GM12878 (cell line): ENCODE measurements around the gene CDK13. TPM values are rescaled to one million over a fixed set of nuclear protein-coding genes. Genes with fewer than 3 reads are reported as not detected.

ENCODE experiments used
- ATAC-seq: fragments of 200-7000 bp; cut with Tn5 transposase; 3 replicates; pipeline ENCODE4 v1.9.1; 2020; ENCODE audit warnings: mild to moderate bottlenecking, moderate library complexity
- BruUV-seq: library from RNA; stranded (reverse); fragments of 400-500 nt; replicated peaks from 2 replicates; lab custom pipeline; 2021; lab: Mats Ljungman, UMichigan
- CTCF ChIA-PET: fragments of 300-600 bp; sonication (Branson Sonifier 250); formaldehyde crosslinking; extraction: SDS; loops from one replicate; lab custom pipeline; 2021; ENCODE audit warnings: inconsistent platforms; lab: Yijun Ruan, JAX
- POLR2A ChIA-PET: fragments of 350-600 bp; formaldehyde crosslinking; extraction: SDS; loops from one replicate; lab custom pipeline; 2021; ENCODE audit warnings: inconsistent platforms; lab: Charles Lee
- RAD21 ChIA-PET: fragments of 300-600 bp; sonication (Branson Sonifier 250); formaldehyde crosslinking; loops from one replicate; lab custom pipeline; 2023; ENCODE audit warnings: antibody characterized with exemption; ENCODE audit not compliant: unreplicated experiment; lab: Charles Lee
- SMC1A ChIA-PET: fragments of 300-600 bp; sonication (Branson Sonifier 250); formaldehyde crosslinking; loops from one replicate; lab custom pipeline; 2023; ENCODE audit not compliant: unreplicated experiment, uncharacterized antibody; lab: Charles Lee
- DNase-seq: peaks from one replicate; pipeline ENCODE4 v3.0.0-alpha.2; 2011; ENCODE audit warnings: low read depth, low spot score
- FAIRE-seq: peaks from 3 replicates; lab custom pipeline; 2011; peaks lifted over from hg19 to GRCh38; lab: Jason Lieb, UNC
- H2AFZ ChIP-seq: 2 replicates; pipeline ENCODE4 v1.6.0; 2011; ENCODE audit warnings: low read depth, low read length, control low read depth; ENCODE audit not compliant: control insufficient read depth
- H3K27ac ChIP-seq: 2 replicates; pipeline ENCODE4 v1.5.1; 2011; ENCODE audit warnings: control low read depth; ENCODE audit not compliant: control insufficient read depth, insufficient read depth
- H3K27me3 ChIP-seq, 2 experiments: replicated peaks in 1 of 2; 2 replicates each; pipeline versions ENCODE4 v1.6.0 to v1.6.1; 2011; ENCODE audit warnings: low read length in 1 of 2; ENCODE audit not compliant: control insufficient read depth in 2 of 2, insufficient read depth in 2 of 2
- H3K36me3 ChIP-seq, 2 experiments: 2 replicates each; pipeline ENCODE4 v1.5.1; 2011; ENCODE audit warnings: low read length in 1 of 2; ENCODE audit not compliant: control insufficient read depth in 2 of 2, insufficient read depth in 2 of 2
- H3K4me1 ChIP-seq: 2 replicates; pipeline ENCODE4 v1.6.1; 2011; ENCODE audit warnings: mild to moderate bottlenecking, low read length, moderate library complexity, mixed read lengths; ENCODE audit not compliant: control insufficient read depth, insufficient read depth
- H3K4me2 ChIP-seq: 2 replicates; pipeline ENCODE4 v1.6.0; 2011; ENCODE audit warnings: control low read depth; ENCODE audit not compliant: control insufficient read depth, insufficient read depth
- H3K4me3 ChIP-seq: fragments of 200-600 bp; sonication (generic); 2 replicates; pipeline ENCODE4 v1.5.1; 2016
- H3K79me2 ChIP-seq: 2 replicates; pipeline ENCODE4 v1.6.0; 2011; ENCODE audit warnings: low read length; ENCODE audit not compliant: control insufficient read depth, insufficient read depth
- H3K9ac ChIP-seq: 2 replicates; pipeline ENCODE4 v1.8.0; 2011; ENCODE audit warnings: low read length, control low read depth, mixed read lengths; ENCODE audit not compliant: control insufficient read depth, insufficient read depth
- H3K9me3 ChIP-seq: replicated peaks from 3 replicates; pipeline ENCODE4 v1.5.1; 2011; ENCODE audit warnings: mild to moderate bottlenecking, low read length; ENCODE audit not compliant: control insufficient read depth, insufficient read depth
- H4K20me1 ChIP-seq: 2 replicates; pipeline ENCODE4 v1.6.0; 2011; ENCODE audit not compliant: control insufficient read depth, insufficient read depth
- BRCA1 ChIP-seq: IDR thresholded peaks from 2 replicates; pipeline ENCODE4 v1.6.1; 2011; ENCODE audit warnings: low read depth, low read length, improper control_type of control experiment
- CBFB ChIP-seq: IDR thresholded peaks from 2 replicates; pipeline ENCODE4 v1.6.1; 2016; ENCODE audit warnings: antibody characterized with exemption, low read depth
- CREB1 ChIP-seq: IDR thresholded peaks from 2 replicates; pipeline ENCODE4 v1.6.1; 2012; ENCODE audit warnings: low read depth, mild to moderate bottlenecking, inconsistent platforms
- GABPA ChIP-seq: IDR thresholded peaks from 2 replicates; pipeline ENCODE4 v1.6.1; 2014; ENCODE audit warnings: antibody characterized with exemption, low read depth, mild to moderate bottlenecking, inconsistent platforms
- HDAC2 ChIP-seq: fragments of 200-600 bp; sonication (generic); IDR thresholded peaks from 2 replicates; pipeline ENCODE4 v1.6.1; 2017
- IKZF1 ChIP-seq: fragments of 450-650 bp; conservative IDR thresholded peaks from 2 replicates; pipeline ENCODE4 v1.6.1; 2017; ENCODE audit warnings: antibody characterized with exemption, mild to moderate bottlenecking
- IRF4 ChIP-seq: IDR thresholded peaks from 2 replicates; pipeline ENCODE4 v1.6.1; 2011; ENCODE audit warnings: low read depth, low read length
- MTA3 ChIP-seq: IDR thresholded peaks from 2 replicates; pipeline ENCODE4 v1.6.1; 2012; ENCODE audit warnings: low read length, inconsistent platforms, borderline replicate concordance
- NFYB ChIP-seq: IDR thresholded peaks from 2 replicates; pipeline ENCODE4 v1.6.1; 2011; ENCODE audit warnings: low read depth, mild to moderate bottlenecking, low read length, improper control_type of control experiment, moderate library complexity; ENCODE audit not compliant: insufficient read depth
- SREBF2 ChIP-seq: IDR thresholded peaks from 2 replicates; pipeline ENCODE4 v1.6.1; 2012; ENCODE audit warnings: mild to moderate bottlenecking, low read length
- SRF ChIP-seq, 2 experiments: IDR thresholded peaks; 2 replicates each; pipeline ENCODE4 v1.6.1; 2011; ENCODE audit warnings: low read depth in 2 of 2, low read length in 2 of 2, mild to moderate bottlenecking in 1 of 2, moderate library complexity in 1 of 2
- ZZZ3 ChIP-seq: IDR thresholded peaks from 2 replicates; pipeline ENCODE4 v1.6.1; 2011; ENCODE audit warnings: low read depth; ENCODE audit not compliant: control insufficient read depth, insufficient read length
- WGBS: methylation state at CpG from one replicate; pipeline ENCODE4 v1.1.6; 2016; ENCODE audit warnings: low lambda C conversion rate; ENCODE audit not compliant: insufficient replicate concordance, insufficient coverage; ENCODE audit errors: missing lambda C conversion rate; 5-methylcytosine and 5-hydroxymethylcytosine counted together
- in situ Hi-C: fragments of 300-500 bp; cut with MboI; formaldehyde crosslinking; loops from 9 replicates; pipeline ENCODE4 v1.14.3; 2018; ENCODE audit warnings: mixed read lengths
- intact Hi-C: fragments of 100-400 bp; cut with micrococcal nuclease; formaldehyde crosslinking; loops from one replicate; pipeline ENCODE4 v1.14.2; 2022; ENCODE audit not compliant: unreplicated experiment
- polyA plus RNA-seq, 11 experiments: library from polyadenylated mRNA; depleted of rRNA in 4 of 11; unstranded in 6 of 11; stranded (reverse) in 5 of 11; fragments of >200 nt; fragmentation: Nextera tagmentation in 4 of 11; fragmentation: Illumina TruSeq in 1 of 11; extraction: Ambion mirVana in 4 of 11; extraction: Trizol in 1 of 11; gene quantifications; 1 replicate in 1 of 11; 2 replicates in 10 of 11; pipeline versions ENCODE4 v1.2.1 to v1.2.3, GENCODE V29; 2011 to 2016; ENCODE audit warnings: inconsistent platforms in 2 of 11, missing spikeins in 2 of 11, low read depth in 1 of 11
- total RNA-seq, 4 experiments: library from RNA; depleted of rRNA in 3 of 4; stranded (reverse); fragments of >200 nt in 3 of 4; fragmentation: Illumina TruSeq in 1 of 4; extraction: Trizol in 1 of 4; gene quantifications; 2 replicates each; pipeline versions ENCODE4 v1.2.1 to v1.2.3, GENCODE V29; 2013 to 2021
- TF ChIP-seq, protein P1 (sequence below): fragments of 450-650 bp; IDR thresholded peaks from 2 replicates; pipeline ENCODE4 v1.6.1; 2017; ENCODE audit warnings: borderline replicate concordance
- TF ChIP-seq, protein P2 (sequence below): IDR thresholded peaks from 2 replicates; pipeline ENCODE4 v1.6.1; 2012; ENCODE audit warnings: mild to moderate bottlenecking, low read depth, low read length

The CDK13 gene
- total and polyA plus RNA-seq, 10 of the 15 experiments (the other 5 are each of a cell fraction or from before 2014, with no cell fraction given), result 10.8 to 44.4 (median 28.0) TPM

DNA sequence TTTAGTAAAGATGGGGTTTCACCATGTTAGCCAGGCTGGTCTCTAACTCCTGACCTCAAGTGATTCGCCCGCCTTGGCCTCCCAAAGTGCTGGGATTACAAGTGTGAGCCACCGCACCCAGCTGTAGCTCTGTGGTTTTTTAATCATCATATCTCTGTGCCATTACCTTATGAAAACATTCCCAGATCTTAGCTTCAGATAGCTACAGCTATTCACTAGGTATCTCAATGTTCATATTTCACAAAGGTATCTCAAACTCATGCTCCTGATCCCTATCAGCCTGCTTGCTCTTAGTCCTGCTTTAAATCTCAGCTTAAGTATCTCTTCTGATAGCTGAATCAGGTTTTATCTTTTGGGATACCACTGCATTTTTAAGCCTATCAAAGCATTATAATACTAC, 74.8 kb downstream of the CDK13 start:
- ChIA-PET RAD21 (no interaction called here), CTCF (interaction anchor here (0.5 kb wide), 1 partner anchor 127 kb away, joined by 3 read pairs; no protein-coding TSS in a partner anchor), SMC1A (no interaction called here), POLR2A (interaction anchor here (0.6 kb wide), 1 partner anchor 76 kb away, joined by 4 read pairs; no protein-coding TSS in a partner anchor)
- DNase-seq, result no peak
- TF ChIP-seq IKZF1, result no peak
- no peak for TF ChIP-seq GABPA
- no peak for TF ChIP-seq IRF4
- TF ChIP-seq CREB1, result no peak
- TF ChIP-seq SRF (IDR thresholded peaks at IDR 0.05; ENCODE audit: low read depth in 2 of 2, low read length in 2 of 2), result no peak
- TF ChIP-seq ZZZ3, result no peak
- TF ChIP-seq BRCA1, result no peak
- no peak overlapping the region for H3K4me2 ChIP-seq
- H3K9me3 ChIP-seq, result no peaks in the 10 kb centered on the region
- no peak overlapping the region for H3K27ac ChIP-seq
- in situ Hi-C loops (no loop called here), intact Hi-C loops (no loop called here)
- no peaks in the 10 kb centered on the region for H4K20me1 ChIP-seq
- no peak overlapping the region for H2AFZ ChIP-seq
- WGBS, result 97% methylated on average over 3 of the region's 3 CpGs
- H3K4me3 ChIP-seq, result no peak overlapping the region
- no peak for ATAC-seq
- FAIRE-seq, result no peak
- no peak overlapping the region for H3K9ac ChIP-seq
- no peaks in the 10 kb centered on the region for H3K79me2 ChIP-seq
- no TSS peak for BruUV-seq
- no peaks in the 10 kb centered on the region for H3K27me3 ChIP-seq
- peaks cover 0 to 13% of the 10 kb centered on the region in 2 experiments; a peak in 2 of 4 replicates for H3K36me3 ChIP-seq
- H3K4me1 ChIP-seq, result peaks cover 3% of the 10 kb centered on the region; the same call in 1 of the 2 replicates

DNA sequence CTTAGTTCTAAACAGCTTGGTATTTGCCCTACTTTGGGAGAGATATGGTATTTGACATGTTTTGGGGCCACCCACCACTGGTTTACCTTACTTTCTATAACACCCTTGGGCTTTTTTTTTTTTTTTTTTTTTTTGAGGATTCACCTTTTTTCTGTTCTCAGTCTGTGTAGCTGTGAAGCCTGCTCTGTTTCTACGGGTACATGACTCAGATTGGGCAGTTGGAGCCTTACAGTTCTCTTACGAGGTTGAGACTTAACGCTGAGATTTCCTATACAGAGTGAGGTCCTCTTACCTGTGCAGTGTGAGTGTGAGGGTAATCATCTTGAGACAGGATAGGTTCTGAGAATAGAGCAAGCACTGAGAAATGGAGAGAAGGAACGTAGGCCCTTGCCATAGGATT, 77.5 kb downstream of the CDK13 start:
- POLR2A ChIA-PET, result no interaction called here
- in situ Hi-C loops, result no loop called here
- Histone ChIP-seq H4K20me1 (no peaks in the 10 kb centered on the region), H3K79me2 (no peaks in the 10 kb centered on the region; the same call in 1 of the 2 replicates), H3K4me3 (no peak overlapping the region), H3K9me3 (no peaks in the 10 kb centered on the region), H3K36me3 (peaks cover 0 to 15% of the 10 kb centered on the region in 2 experiments; a peak in 1 of 4 replicates), H2AFZ (no peak overlapping the region), H3K27me3 (no peaks in the 10 kb centered on the region), H3K4me2 (no peak overlapping the region), H3K4me1 (peaks cover 4% of the 10 kb centered on the region; the same call in 1 of the 2 replicates), H3K27ac (no peak overlapping the region), H3K9ac (no peak overlapping the region)
- SMC1A ChIA-PET, result interaction anchor here (0.6 to 0.9 kb wide), 3 partner anchors 70 to 407 kb away, joined by 3 to 4 read pairs (median 3); no protein-coding TSS in a partner anchor
- no peak for ATAC-seq
- RAD21 ChIA-PET, result interaction anchor here (1.2 kb wide), 1 partner anchor 14 kb away, joined by 3 read pairs; no protein-coding TSS in a partner anchor
- intact Hi-C loops, result no loop called here
- CTCF ChIA-PET, result interaction anchor here (1.0 to 1.3 kb wide), 2 partner anchors 24 to 131 kb away, joined by 3 read pairs; no protein-coding TSS in a partner anchor
- DNase-seq, result no peak
- 98% methylated on average over 3 of the region's 4 CpGs for WGBS
- BruUV-seq, result no TSS peak
- FAIRE-seq, result no peak
- TF ChIP-seq MTA3 (no peak), NFYB (no peak), CBFB (no peak), HDAC2 (no peak), SREBF2 (no peak)
- TF ChIP-seq, protein P1, sequence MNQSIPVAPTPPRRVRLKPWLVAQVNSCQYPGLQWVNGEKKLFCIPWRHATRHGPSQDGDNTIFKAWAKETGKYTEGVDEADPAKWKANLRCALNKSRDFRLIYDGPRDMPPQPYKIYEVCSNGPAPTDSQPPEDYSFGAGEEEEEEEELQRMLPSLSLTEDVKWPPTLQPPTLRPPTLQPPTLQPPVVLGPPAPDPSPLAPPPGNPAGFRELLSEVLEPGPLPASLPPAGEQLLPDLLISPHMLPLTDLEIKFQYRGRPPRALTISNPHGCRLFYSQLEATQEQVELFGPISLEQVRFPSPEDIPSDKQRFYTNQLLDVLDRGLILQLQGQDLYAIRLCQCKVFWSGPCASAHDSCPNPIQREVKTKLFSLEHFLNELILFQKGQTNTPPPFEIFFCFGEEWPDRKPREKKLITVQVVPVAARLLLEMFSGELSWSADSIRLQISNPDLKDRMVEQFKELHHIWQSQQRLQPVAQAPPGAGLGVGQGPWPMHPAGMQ, result no peak
- TF ChIP-seq, protein P2, sequence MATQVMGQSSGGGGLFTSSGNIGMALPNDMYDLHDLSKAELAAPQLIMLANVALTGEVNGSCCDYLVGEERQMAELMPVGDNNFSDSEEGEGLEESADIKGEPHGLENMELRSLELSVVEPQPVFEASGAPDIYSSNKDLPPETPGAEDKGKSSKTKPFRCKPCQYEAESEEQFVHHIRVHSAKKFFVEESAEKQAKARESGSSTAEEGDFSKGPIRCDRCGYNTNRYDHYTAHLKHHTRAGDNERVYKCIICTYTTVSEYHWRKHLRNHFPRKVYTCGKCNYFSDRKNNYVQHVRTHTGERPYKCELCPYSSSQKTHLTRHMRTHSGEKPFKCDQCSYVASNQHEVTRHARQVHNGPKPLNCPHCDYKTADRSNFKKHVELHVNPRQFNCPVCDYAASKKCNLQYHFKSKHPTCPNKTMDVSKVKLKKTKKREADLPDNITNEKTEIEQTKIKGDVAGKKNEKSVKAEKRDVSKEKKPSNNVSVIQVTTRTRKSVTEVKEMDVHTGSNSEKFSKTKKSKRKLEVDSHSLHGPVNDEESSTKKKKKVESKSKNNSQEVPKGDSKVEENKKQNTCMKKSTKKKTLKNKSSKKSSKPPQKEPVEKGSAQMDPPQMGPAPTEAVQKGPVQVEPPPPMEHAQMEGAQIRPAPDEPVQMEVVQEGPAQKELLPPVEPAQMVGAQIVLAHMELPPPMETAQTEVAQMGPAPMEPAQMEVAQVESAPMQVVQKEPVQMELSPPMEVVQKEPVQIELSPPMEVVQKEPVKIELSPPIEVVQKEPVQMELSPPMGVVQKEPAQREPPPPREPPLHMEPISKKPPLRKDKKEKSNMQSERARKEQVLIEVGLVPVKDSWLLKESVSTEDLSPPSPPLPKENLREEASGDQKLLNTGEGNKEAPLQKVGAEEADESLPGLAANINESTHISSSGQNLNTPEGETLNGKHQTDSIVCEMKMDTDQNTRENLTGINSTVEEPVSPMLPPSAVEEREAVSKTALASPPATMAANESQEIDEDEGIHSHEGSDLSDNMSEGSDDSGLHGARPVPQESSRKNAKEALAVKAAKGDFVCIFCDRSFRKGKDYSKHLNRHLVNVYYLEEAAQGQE, result no peak
